ENCODE data around the gene NBAS. TPM values are rescaled to one million over a fixed set of nuclear protein-coding genes. Genes with fewer than 3 reads are reported as not detected.
A peak's percentile ranks its signal among the peaks of the same experiment; 100 is the strongest.
"Not testable (repeated sequence)": the region's sequence is repeated elsewhere in the genome, so short reads cannot be mapped to it uniquely, and the experiment has no call there.

Gene NBAS
- polyA plus RNA-seq, 1 donor, result 67.3 TPM

DNA sequence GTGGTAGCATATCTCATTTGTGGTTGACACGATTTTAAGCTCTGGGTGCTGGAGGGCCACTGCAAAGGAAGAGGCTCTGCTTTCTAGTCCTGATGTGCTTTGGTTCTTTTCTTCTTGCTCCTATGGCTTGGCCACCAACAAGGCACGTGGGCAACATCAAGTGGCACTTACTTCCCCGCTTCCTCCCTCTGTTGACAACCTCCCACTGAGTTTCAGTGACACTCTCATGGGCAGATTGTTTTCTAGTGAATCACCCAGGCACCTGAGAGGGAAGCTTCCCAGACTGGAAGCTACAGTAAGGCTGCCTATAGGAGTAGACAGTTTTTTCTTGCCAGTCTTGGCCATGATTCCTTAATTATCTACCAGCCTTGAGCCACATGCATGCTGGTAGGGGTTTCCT lies 89.0 kb downstream of the NBAS start:
- DNase-seq, result no peak

DNA sequence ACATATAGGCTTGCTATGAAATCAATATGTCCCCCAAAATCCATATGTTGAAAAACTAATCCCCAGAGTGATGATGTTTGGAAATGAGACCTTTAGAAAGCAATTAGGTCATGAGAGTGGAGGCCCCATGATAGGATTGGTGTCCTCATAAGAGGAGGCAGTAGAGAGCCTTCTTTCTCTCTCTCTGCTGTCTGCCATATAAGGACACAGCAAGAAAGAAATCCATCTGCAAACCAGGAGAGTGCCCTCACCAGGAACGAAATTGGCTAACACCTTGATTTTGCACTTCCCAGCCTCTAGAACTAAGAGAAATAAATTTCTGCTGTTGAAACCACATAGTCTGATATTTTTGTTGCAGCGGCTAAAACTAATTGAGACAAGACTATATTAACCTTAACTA lies 89.5 kb downstream of the NBAS start:
- DNase-seq, result no peak

DNA sequence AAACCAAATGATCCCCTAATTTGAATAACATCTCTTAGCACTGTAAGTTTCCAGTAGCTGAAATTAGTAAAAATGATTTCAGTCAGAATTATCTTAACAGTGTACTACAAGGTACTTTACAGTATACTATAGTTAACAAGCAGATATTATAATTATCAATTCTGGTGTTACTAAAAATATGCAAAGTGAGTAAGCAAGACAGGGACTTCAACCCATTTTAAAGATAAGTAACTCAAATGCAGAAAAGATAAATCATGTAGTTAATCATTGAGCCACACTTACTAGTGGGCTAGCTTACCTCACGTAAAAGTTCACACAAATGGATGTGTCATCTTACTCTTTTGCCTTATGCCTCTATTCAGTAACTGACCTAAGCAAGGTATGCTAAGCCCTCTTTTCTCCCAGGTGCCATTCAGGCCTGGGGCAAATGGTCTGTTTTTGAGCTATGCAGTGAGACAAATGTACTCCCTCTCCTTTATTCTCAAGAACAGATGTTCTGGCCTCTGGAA lies 101.0 kb downstream of the NBAS start:
- no peak for DNase-seq

DNA sequence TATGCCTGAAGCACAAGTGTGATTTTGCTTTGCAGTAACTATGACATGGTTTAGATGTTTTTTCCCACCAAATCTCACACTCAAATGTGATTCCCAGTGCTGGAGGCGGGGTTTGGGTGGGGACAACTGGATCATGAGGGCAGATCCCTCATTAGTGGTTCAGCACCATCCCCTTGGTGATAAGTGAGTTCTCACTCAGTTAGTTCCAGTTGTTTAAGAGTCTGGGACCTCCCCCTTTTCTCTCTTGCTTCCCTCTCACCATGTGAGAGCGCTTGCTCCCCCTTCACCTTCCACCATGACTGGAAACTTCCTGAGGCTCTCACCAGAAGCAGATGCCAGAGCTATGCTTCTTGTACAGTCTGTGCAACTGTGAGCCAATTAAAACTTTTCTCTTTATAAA lies 102.9 kb downstream of the NBAS start:
- DNase-seq, result no peak

DNA sequence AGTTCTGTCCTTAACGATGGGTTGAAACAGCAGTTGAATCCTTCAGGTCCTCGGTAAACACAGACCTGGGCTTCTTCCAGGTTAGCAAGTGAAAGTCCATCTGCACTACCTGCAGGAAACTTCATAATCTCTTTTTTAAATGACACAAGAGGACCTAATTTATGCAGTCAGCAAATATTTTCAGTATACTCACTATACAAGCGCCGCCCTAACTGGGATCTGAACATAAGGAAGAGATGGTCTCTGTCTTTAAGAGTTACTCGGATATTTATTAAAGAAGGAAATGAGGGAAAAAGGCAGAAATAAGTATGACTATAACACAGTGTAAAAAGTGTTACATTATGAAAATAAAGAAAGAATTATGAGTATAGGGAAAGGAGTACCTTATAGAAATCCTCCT lies 103.3 kb downstream of the NBAS start:
- no peak for DNase-seq

DNA sequence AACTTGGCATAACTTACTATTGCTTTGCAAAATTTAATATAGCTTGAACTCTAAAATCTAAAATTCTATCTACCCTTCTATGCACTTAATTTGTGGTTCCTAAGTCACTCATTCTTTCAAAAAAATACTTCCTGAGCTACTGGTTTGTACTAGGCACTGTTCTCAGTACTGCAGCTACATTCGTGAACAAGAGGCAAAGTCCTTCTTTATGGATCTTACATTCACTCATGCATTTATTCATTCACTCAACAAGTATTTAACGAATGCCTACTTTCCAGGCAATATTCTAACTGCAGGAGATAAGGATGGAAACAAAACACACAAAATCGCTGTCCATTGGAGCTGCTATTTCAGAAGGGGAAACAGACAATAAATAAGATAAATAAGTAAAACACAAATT lies 104.8 kb downstream of the NBAS start:
- DNase-seq, result no peak

DNA sequence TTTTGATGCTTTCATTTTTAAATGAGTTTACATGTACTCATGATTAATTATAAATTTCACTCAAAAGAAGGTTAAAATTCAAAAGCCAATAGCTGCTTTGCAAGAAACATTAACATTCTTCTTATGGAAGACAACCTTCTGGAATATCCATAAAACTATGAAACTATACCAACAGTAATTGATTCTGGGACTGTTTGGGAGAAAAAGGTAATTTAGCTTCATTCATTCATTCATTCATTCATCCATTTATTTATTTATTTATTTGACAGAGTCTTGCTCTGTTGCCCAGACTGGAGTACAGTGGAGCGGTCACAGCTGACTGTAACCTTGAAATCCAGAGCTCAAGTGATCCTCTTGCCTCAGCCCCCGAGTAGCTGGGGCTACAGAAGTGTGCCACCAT lies 110.3 kb downstream of the NBAS start:
- DNase-seq, result no peak

DNA sequence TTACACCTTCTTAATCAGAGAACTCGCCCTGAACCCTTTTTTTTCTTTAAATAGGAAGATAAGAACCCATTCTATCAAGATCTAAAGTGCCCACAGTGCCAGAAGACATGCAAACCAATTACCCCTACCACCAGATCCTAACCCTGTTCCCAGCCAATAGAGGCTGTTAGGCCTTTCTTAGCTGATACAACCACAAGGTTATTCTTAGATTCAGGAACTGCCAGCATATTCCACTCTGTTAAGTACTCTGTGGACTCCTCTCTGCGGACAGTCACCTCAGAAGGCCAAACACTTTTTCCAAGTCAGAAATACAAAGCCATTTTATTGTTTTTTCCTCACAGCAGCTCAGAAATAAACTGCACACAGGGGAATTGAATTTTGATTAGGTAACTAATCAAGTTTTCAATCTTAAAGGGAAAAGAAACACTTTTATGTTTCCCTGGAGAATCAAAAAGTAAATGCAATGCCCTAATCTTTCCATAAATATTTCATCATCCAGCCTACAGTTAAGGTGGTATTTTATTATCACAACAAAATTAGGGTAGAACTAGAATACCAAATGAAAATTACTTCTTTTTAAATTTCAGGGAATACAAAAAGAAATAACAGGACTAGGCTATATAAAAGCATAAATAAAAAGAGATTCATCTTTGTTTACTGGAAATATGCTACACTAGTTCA lies 111.4 kb downstream of the NBAS start:
- DNase-seq, result no peak

DNA sequence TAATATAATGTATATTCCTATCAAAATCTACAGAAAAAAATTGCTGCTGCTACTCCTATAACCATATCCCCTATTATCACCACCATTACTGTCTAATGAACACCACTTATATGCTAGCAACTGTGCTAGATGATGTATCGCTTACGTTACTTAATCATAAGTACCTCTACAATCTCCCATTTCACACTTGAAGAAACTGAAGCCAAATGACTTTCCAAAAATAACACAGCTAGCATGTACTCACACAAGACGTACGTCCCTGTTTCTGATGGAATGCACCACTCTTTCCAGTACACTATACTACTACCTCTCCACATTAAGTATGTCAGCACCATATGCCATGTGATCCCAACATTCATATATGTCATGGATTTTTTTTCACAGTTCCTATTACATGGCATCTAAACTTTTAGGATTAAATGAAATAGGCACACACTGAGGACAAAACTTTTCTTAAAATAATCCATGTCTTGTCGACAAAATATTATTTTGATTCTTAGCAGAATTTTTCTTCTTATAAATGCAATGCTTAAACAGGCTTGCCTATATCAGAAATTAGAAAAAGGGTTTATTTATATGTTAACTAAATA lies 112.8 kb downstream of the NBAS start:
- DNase-seq, result no peak

DNA sequence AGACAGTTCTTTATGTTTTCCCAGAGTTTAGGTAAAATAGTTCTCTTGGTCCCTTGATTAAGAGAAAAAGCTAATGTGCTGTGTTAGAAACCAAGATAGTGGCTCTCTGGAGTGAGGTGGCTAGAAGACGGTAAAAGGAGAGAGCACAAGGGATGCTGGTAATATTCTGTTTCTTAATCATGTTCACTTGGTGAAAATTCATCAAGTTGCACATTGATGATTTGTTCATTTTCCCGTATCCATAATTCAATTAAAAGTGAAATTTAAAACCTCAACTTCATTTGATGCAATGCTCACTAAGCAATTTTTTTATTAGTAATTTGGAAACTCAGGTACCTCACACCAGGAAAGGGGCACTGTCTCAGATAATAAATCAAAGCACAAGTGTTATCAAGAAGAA lies 113.8 kb downstream of the NBAS start:
- DNase-seq, result no peak

DNA sequence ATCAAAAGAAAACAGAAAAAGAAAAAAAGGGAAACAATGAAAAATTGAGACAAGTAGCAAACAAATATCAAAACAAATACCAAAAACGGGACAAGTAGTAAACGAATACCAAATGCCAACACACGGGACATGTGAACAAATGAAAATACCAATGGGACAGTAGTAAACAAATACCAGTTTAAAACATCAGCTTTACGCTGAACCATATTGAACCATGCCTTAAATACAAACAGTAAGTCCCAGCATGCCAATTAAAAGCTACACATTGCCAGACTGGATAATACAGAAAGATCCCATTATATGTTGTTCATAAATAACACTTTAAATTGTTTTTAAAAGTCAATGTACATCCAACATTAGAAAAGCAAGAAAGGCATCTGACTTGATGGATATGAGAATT lies 114.2 kb downstream of the NBAS start:
- no peak for DNase-seq

DNA sequence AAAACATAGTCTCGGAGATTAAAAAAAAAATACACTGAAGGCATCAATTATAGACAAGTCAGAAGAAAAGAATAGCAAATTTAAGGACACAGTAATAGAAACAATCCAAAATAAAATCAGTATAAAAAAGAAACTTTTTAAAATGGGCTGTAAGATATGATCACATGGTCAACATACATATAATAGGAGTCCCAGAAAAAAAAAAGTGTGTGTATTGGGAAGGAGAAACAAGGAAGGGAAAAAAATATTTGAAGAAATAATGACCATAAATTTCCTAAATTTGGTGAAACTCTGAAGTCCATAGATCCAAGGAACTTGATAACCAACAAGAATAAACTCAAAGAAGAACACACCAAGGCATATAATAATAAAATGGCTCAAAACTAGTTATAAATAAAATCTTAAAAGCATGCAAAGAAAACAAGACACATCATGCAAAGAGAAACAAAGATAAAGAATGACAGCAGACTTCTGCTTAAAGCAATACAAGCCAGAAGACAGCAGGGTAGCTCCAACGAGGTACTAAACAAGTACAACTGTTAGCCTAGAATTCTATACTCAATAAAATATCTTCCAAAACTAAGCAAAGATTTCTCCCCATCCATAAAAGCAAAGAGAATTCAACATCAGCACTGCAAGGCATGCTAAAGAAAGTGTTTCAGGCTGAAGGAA lies 115.1 kb downstream of the NBAS start:
- no peak for DNase-seq

DNA sequence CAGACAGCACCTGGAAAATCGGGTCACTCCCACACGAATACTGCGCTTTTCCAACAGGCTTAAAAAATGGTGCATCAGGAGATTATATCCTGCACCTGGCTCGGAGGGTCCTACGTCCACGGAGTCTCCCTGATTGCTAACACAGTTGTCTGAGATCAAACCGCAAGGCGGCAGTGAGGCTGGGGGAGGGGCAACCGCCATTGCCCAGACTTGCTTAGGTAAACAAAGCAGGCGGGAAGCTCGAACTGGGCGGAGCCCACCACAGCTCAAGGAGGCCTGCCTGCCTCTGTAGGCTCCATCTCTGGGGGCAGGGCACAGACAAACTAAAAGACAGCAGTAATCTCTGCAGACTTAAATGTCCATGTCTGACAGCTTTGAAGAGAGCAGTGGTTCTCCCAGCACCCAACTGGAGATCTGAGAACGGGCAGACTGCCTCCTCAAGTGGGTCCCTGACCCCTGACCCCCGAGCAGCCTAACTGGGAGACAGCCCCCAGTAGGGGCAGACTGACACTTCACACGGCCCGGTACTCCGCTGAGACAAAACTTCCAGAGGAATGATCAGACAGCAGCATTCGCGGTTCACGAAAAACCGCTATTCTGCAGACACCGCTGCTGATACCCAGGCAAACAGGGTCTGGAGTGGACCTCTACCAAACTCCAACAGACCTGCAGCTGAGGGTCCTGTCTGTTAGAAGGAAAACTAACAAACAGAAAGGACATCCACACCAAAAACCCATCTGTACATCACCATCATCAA lies 121.2 kb downstream of the NBAS start:
- not testable (repeated sequence) for DNase-seq

DNA sequence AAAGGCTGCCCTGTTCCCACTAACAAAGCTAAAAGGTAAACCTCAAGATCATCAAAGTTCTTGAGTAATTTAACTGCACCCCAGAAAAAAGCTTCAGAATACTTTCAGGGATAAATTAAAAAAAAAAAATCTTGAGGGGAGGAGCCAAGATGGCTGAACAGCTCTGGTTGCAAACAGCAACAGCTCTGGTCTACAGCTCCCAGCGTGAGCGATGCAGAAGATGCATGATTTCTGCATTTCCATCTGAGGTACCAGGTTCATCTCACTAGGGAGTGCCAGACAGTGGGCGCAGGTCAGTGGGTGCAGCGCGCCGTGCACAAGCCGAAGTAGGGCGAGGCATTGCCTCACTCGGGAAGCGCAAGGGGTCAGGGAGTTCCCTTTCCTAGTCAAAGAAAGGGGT lies 121.8 kb downstream of the NBAS start:
- DNase-seq, result not testable (repeated sequence)

DNA sequence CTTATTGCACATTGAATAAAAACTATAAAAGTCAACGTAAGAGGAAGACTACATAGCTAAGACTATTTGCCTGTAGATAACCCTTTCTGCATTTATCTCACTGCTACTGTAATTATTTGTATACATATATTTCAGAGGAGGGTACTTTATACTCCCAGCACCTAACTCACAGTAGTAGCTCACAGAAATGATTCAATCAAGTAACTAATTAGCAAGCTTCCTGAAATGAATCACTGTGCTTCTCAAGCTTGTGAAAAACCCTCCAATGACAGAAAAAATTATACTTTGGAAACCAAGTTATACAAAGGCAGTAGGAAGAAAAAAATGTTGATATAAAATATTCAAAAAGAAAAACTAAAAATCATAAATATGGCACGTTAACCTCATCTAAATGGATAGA lies 124.9 kb downstream of the NBAS start:
- DNase-seq, result no peak

DNA sequence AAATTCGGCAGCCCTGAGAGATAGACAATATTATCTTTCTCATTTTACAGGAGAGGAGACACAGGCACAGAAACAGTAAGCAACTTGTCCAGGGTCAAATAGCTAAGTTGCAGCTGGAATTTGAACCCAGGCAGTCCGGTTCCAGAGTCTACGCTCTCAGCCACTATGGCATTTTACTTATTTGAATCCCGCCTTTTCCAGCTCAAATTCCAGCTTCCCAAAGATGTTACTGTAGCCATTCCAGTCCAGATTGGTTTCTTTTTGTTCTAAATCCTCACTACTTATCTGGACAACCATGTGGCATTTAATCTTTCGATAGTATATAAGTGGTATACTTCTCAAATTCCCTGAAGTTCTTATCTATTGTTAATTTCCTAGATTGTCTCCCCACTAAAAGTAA lies 125.7 kb downstream of the NBAS start:
- no peak for DNase-seq

DNA sequence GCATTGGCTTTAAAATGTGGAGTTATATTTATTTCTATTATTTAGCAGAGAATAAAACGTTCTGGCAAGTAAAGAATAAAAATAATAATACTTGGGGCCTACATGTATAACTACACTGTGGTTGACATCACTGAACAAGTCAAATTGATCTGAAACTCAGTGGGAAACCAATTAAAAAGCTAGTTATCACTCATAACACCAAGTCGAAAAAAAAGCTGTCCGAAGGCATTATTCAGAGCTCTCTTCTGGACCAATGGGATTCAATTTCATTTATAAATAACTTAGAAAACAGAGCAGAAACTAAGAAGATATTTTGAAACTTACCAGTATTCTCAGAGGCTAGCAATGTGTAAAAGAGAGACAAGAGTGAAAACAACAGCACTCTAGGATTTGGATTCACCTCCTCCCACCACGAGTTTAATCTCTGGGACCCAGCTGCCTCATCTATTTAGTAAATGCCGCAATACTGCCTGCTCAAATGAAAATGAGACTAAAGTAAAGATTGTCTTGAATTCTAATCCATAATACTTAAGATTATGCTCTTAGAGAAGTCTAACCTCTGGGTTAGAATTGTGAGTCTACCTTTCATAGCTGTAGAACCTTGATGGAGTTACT lies 128.4 kb downstream of the NBAS start:
- DNase-seq, result no peak

DNA sequence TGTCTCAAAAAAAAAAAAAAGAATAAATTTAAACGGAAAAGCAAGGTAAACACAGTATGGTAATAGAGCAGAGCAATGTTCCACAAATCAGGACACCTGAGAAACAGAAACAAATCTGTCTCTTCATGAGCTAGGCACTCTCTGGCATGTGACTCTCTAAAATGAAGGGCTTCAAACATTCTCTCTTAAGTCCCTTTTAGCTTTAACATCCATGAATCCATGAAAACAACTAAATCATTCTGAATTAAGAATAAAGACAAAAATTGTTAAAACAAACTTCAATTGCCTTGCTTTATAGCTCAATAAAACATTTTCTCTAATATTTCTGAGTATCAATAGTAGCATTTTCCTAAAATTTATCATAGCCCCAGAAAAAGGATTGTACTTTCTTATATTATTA lies 132.1 kb downstream of the NBAS start:
- no peak for DNase-seq

DNA sequence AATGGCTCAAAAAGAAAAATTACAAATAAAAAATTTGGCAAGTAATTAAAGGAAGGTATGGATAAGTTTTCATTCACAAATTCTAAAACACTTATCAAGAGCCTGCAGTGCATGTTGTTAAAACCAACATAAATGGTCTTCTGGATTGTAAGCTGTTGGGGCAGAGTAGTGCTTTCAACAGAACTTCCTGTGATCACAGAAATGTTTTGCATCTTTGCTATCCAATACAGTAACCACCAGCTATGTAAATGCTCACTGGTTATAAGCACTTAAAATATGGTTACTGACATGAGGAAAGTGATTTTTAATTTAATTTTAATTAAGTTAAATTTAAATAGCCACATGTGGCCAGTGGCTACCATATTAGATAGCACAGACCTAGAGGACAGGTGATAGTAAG lies 133.1 kb downstream of the NBAS start:
- no peak for DNase-seq

DNA sequence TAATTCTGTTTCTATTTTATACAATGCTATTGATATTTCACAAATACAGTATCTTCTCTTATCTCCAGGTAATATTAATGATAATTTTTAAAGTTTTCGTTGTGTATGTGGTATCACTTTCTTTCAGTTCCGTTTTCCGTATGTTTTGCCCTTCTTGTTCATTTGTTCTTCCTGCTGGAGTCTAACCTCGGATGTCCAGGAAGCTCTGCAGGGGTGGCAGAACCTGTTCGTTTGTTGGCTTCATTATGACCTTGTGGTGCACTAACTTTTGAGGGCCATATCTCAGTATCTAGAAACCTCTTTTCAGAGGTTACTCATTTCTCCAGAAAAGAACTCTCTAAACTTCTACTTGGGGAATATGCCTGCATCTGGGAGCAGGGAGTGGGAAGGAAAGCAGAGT lies 134.5 kb downstream of the NBAS start:
- DNase-seq, result no peak

DNA sequence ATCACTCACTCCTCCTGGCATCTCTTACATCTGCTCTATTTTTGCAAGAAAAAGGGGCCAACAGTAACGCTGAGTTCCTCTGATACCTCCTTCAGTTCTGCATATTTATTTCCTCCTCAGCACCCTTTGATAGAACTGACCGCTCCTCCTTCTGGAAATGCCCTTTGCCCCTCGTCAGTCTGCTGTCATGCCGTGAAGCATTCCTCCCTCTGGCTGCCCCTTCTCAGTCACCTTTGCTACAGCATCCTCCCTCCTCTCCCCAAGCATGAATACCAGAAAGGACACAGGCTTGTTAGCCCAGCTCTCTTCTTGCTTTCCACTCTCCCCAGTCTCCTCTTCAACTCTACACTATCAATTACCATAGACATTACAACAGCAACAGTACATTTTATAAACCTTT lies 135.4 kb downstream of the NBAS start:
- DNase-seq, result peak; percentile 35

DNA sequence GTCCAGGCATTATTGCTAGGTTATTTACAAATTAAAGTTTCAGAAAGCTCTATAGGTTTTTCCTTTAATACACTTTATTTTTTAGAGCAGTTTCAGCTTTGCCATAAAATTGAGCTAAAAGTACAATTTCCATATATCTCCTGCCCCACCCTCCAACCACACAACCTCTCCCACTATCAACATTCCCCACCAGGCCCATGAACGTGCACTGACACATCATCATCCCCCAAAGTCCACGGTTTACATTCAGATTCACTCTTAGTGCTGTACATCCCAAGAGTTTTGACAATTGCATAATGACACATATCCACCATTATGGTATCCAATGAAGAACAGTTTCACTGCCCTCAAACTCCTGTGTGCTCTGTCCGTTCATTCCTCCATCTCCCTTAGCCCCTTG lies 139.4 kb downstream of the NBAS start:
- no peak for DNase-seq

Data from left kidney (tissue), 2 donors.